A549 (cell line): Measurements from ENCODE around the gene PTX4. TPM values are rescaled to one million over a fixed set of nuclear protein-coding genes. Genes with fewer than 3 reads are reported as not detected.

ENCODE experiments used
- ATAC-seq, 2 experiments: fragments of 200-7000 bp in 1 of 2; fragments of >200 bp in 1 of 2; cut with Nextera tagmentation in 1 of 2; cut with Tn5 transposase in 1 of 2; 3 replicates each; pipeline versions ENCODE4 v1.8.0 to v1.9.1; 2018 to 2020; ENCODE audit warnings: mild to moderate bottlenecking in 1 of 2, moderate library complexity in 1 of 2
- CTCF ChIA-PET: fragments of 300-600 bp; sonication (Branson Sonifier 250); formaldehyde crosslinking; extraction: SDS; loops from one replicate; lab custom pipeline; 2021; ENCODE audit warnings: antibody characterized with exemption, inconsistent platforms; lab: Yijun Ruan, JAX
- POLR2A ChIA-PET: fragments of 350-600 bp; formaldehyde crosslinking; extraction: SDS; loops from one replicate; lab custom pipeline; 2021; ENCODE audit warnings: antibody characterized with exemption, inconsistent platforms; lab: Yijun Ruan, JAX
- DNase-seq, 2 experiments: peaks; one replicate each; pipeline versions ENCODE4 v3.0.0 to v3.0.0-alpha.2; 2011 to 2016; ENCODE audit warnings: low read depth in 1 of 2, low spot score in 1 of 2
- FAIRE-seq: peaks from 2 replicates; lab custom pipeline; 2011; peaks lifted over from hg19 to GRCh38; lab: Jason Lieb, UNC
- H3K27ac ChIP-seq, 2 experiments: fragments of >200 bp; sonication (Bioruptor Twin); formaldehyde crosslinking; 3 replicates each; pipeline ENCODE4 v1.5.1; 2016 to 2017
- H3K4me1 ChIP-seq: fragments of >200 bp; sonication (Bioruptor Twin); formaldehyde crosslinking; 3 replicates; pipeline ENCODE4 v1.6.1; 2016
- H3K4me2 ChIP-seq: fragments of >200 bp; sonication (Bioruptor Twin); formaldehyde crosslinking; 3 replicates; pipeline ENCODE4 v1.6.1; 2016
- H3K4me3 ChIP-seq: fragments of >200 bp; sonication (Bioruptor Twin); formaldehyde crosslinking; 3 replicates; pipeline ENCODE4 v1.5.1; 2016
- H3K9me3 ChIP-seq: fragments of >200 bp; sonication (Bioruptor Twin); formaldehyde crosslinking; 3 replicates; pipeline ENCODE4 v1.6.1; 2016
- CBX8 ChIP-seq: fragments of 200-600 bp; sonication (generic); IDR thresholded peaks from 2 replicates; pipeline ENCODE4 v1.6.1; 2016
- EHF ChIP-seq: fragments of 250-450 bp; sonication (Bioruptor Pico); IDR thresholded peaks from 2 replicates; pipeline ENCODE4 v1.5.0; 2020; ENCODE audit warnings: mild to moderate bottlenecking
- EHMT2 ChIP-seq: fragments of 200-600 bp; sonication (generic); IDR thresholded peaks from 2 replicates; pipeline ENCODE4 v1.6.1; 2016; ENCODE audit warnings: antibody characterized with exemption, low read depth, mild to moderate bottlenecking, moderate library complexity
- ESRRA ChIP-seq: fragments of 150-350 bp; IDR thresholded peaks from 2 replicates; pipeline ENCODE4 v1.6.1; 2014; ENCODE audit warnings: mild to moderate bottlenecking, low read length, borderline replicate concordance
- GATA3 ChIP-seq: IDR thresholded peaks from 2 replicates; pipeline ENCODE4 v1.6.1; 2012; ENCODE audit warnings: borderline replicate concordance
- HOXB5 ChIP-seq: fragments of 250-450 bp; sonication (Bioruptor Pico); IDR thresholded peaks from 2 replicates; pipeline ENCODE4 v1.5.0; 2020; ENCODE audit warnings: mild to moderate bottlenecking, moderate library complexity
- KDM1A ChIP-seq: fragments of 200-600 bp; sonication (generic); IDR thresholded peaks from 2 replicates; pipeline ENCODE4 v1.6.1; 2016; ENCODE audit warnings: low read depth, mild to moderate bottlenecking
- KDM5A ChIP-seq: fragments of 200-600 bp; sonication (generic); IDR thresholded peaks from 2 replicates; pipeline ENCODE4 v1.6.1; 2016; ENCODE audit warnings: antibody characterized with exemption, mild to moderate bottlenecking
- MAFK ChIP-seq: fragments of 450-650 bp; IDR thresholded peaks from 2 replicates; pipeline ENCODE4 v1.6.1; 2014; ENCODE audit not compliant: partially characterized antibody
- MAZ ChIP-seq: fragments of 150-350 bp; IDR thresholded peaks from 2 replicates; pipeline ENCODE4 v1.6.1; 2014; ENCODE audit warnings: antibody characterized with exemption, low read depth, low read length, borderline replicate concordance
- NFE2L2 ChIP-seq: fragments of 150-350 bp; conservative IDR thresholded peaks from 2 replicates; pipeline ENCODE4 v1.6.1; 2014; ENCODE audit warnings: low read length
- PHF8 ChIP-seq: fragments of 200-600 bp; sonication (generic); IDR thresholded peaks from 2 replicates; pipeline ENCODE4 v1.6.1; 2016; ENCODE audit warnings: low read depth, mild to moderate bottlenecking, antibody characterized with exemption, moderate library complexity, borderline replicate concordance
- POLR2A ChIP-seq: IDR thresholded peaks from 2 replicates; pipeline ENCODE4 v1.6.1; 2012; ENCODE audit warnings: mild to moderate bottlenecking, low read length
- RAD21 ChIP-seq, 2 experiments: fragments of >200 bp in 1 of 2; sonication (Bioruptor Twin) in 1 of 2; formaldehyde crosslinking in 1 of 2; IDR thresholded peaks in 1 of 2; conservative IDR thresholded peaks in 1 of 2; 2 replicates in 1 of 2; 3 replicates in 1 of 2; pipeline ENCODE4 v1.6.1; 2012 to 2018; ENCODE audit warnings: inconsistent platforms in 1 of 2
- RCOR1 ChIP-seq: fragments of 150-350 bp; IDR thresholded peaks from 2 replicates; pipeline ENCODE4 v1.6.1; 2014; ENCODE audit warnings: antibody characterized with exemption, low read length, low read depth
- RNF2 ChIP-seq: fragments of 200-600 bp; sonication (generic); IDR thresholded peaks from 2 replicates; pipeline ENCODE4 v1.6.1; 2016; ENCODE audit warnings: low read depth, mild to moderate bottlenecking, antibody characterized with exemption, moderate library complexity, borderline replicate concordance
- SMC3 ChIP-seq: fragments of >200 bp; sonication (Bioruptor Twin); formaldehyde crosslinking; IDR thresholded peaks from 3 replicates; pipeline ENCODE4 v1.6.1; 2018; ENCODE audit warnings: inconsistent platforms
- ZFP36 ChIP-seq: fragments of 450-650 bp; IDR thresholded peaks from 2 replicates; pipeline ENCODE4 v1.6.1; 2014; ENCODE audit warnings: borderline replicate concordance; ENCODE audit not compliant: partially characterized antibody
- WGBS: methylation state at CpG from one replicate; pipeline ENCODE4 v1.1.6; 2017; ENCODE audit errors: missing lambda C conversion rate; 5-methylcytosine and 5-hydroxymethylcytosine counted together
- polyA plus RNA-seq, 4 experiments: library from polyadenylated mRNA; depleted of rRNA in 3 of 4; stranded (reverse); fragments of >200 nt; fragmentation: RNase III in 1 of 4; extraction: RNeasy Plus Mini Kit Qiagen cat#74134 plus additional on column Dnase treatment in 1 of 4; gene quantifications; 2 replicates in 3 of 4; 3 replicates in 1 of 4; pipeline ENCODE4 v1.2.3, GENCODE V29; 2011 to 2017
- TF ChIP-seq, protein P1 (sequence below): IDR thresholded peaks from 2 replicates; pipeline ENCODE4 v1.6.1; 2012

The PTX4 gene
- polyA plus RNA-seq, 2 of the 4 experiments (the other 2 are of a cell fraction): not detected

DNA sequence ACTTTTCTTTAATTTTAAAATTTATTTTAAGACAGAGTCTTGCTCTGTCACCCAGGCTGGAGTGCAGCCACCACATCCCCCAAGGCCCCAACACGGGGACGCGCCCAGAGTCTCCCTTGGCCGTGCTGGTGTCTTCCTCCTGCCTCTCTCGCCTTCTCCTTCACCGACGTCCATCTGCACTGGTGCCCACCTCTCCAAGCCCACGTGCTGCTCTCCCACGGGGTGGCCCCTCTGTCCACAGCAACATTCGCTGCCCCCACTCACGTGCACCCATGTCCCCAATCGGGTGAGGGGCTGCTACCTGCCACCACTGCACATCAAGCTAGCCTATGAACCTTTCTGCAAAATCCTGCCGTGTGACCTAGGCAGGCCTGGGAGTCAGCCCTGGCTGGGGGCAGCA is 47.9 kb upstream of the PTX4 start:
- no peak overlapping the region for H3K4me2 ChIP-seq
- no peak overlapping the region for H3K27ac ChIP-seq
- no peak for TF ChIP-seq NFE2L2
- TF ChIP-seq RAD21 (conservative IDR thresholded peaks at IDR 0.05 in 1 of 2, IDR thresholded peaks at IDR 0.05 in 1 of 2): no peak
- no peak for TF ChIP-seq KDM1A
- no peak for TF ChIP-seq RCOR1
- TF ChIP-seq MAFK: no peak
- no peak for TF ChIP-seq EHMT2
- no peak for TF ChIP-seq KDM5A
- TF ChIP-seq RNF2: no peak
- TF ChIP-seq SMC3: no peak
- CTCF ChIA-PET: no interaction called here
- POLR2A ChIA-PET: no interaction called here
- H3K4me1 ChIP-seq: no peaks in the 10 kb centered on the region
- ATAC-seq (no peak), DNase-seq (no peak), FAIRE-seq (no peak)
- WGBS: 86% methylated on average over 12 of the region's 13 CpGs
- no peak overlapping the region for H3K4me3 ChIP-seq
- H3K9me3 ChIP-seq: no peaks in the 10 kb centered on the region

DNA sequence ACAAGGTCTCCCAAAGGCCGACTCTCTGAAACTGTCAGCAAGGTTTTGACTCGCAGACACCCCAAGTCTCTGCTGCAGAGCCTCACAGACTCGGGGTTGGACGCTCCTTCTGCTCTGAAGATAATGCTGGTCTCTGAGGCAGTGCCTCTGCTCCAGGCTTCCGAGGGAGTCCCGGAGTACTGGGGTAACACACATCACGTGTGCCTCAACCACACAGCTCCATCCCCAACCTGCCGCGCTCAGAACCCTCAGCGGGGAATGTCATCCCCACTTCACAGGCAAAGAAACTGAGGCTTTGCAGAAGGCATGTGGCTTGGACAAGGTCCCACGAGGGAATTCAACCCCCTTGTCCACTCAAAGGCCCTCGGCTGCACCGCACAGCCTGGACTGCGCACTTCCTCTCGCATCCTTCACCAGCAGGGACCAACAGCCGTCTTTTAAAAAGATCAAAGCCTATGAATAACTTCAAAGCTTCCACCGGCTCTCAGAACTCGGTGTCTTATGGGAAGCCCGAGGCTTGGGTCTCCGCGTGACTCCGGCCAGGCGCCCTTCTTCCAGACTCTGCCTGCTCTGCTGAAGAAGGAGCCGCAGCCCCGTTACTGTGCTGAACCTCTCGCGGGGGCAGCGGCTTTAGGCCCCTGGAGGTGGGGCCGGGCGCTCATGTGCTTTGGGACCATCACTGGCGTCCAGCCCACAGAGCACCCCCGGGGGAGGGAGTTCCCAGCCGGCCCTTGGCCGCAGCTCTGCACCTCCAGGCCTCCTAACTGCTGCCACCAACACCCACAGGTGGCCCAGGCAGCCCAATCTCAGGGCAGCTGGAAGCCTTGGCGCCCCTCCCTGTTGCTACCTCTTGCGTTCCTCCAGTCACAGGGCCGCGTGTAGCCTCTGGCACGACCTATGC is 46.9 kb upstream of the PTX4 start:
- no peak overlapping the region for H3K27ac ChIP-seq
- H3K4me2 ChIP-seq: no peak overlapping the region
- CTCF ChIA-PET: no interaction called here
- 84% methylated on average over 24 of the region's 39 CpGs for WGBS
- DNase-seq: no peak
- TF ChIP-seq CBX8 (no peak), RAD21 (conservative IDR thresholded peaks at IDR 0.05 in 1 of 2, IDR thresholded peaks at IDR 0.05 in 1 of 2) (no peak), ZFP36 (no peak), PHF8 (no peak)
- H3K4me3 ChIP-seq: no peak overlapping the region
- no peak for ATAC-seq
- FAIRE-seq: no peak
- H3K4me1 ChIP-seq: no peaks in the 10 kb centered on the region
- POLR2A ChIA-PET: no interaction called here
- no peaks in the 10 kb centered on the region for H3K9me3 ChIP-seq

DNA sequence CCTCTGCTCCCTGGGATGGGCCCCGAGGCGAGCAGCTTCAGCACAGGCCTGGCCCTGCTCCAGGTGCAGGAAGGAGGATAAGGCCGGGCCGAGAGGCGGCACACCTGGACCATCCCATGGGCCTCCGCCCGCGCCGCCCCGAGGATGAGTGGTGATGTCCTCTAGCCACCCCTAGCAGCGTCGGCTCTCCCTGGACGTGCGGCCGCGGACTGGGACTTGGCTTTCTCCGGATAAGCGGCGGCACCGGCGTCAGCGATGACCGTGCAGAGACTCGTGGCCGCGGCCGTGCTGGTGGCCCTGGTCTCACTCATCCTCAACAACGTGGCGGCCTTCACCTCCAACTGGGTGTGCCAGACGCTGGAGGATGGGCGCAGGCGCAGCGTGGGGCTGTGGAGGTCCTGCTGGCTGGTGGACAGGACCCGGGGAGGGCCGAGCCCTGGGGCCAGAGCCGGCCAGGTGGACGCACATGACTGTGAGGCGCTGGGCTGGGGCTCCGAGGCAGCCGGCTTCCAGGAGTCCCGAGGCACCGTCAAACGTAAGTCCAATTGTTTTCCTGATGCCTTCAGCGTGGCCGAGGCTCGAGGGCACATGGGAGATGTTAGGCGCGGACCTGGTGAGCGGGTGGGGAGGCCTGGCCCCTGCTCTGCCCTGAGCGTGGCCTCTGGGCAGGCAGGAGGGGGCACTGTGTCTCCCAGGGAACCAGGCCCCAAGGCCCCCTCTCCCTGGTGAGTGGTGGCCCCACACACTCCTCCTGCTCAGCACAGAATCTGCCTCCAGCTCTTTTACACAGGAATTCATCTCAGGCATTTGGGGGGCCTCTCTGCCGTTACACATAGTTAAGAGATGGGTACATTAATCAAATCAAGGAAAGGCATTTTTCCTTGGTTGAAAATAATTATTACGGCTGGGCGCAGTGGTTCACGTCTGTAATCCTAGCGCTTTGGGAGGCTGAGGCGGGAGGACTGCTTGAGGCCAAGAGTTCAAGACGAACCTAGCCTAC is 45.6 kb upstream of the PTX4 start:
- no peaks in the 10 kb centered on the region for H3K9me3 ChIP-seq
- no peak overlapping the region for H3K4me2 ChIP-seq
- FAIRE-seq (no peak), DNase-seq (no peak), ATAC-seq (no peak)
- no peak for TF ChIP-seq RCOR1
- no peak for TF ChIP-seq HOXB5
- no peak for TF ChIP-seq ESRRA
- TF ChIP-seq, protein P1, sequence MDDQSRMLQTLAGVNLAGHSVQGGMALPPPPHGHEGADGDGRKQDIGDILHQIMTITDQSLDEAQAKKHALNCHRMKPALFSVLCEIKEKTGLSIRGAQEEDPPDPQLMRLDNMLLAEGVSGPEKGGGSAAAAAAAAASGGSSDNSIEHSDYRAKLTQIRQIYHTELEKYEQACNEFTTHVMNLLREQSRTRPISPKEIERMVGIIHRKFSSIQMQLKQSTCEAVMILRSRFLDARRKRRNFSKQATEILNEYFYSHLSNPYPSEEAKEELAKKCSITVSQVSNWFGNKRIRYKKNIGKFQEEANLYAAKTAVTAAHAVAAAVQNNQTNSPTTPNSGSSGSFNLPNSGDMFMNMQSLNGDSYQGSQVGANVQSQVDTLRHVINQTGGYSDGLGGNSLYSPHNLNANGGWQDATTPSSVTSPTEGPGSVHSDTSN: no peak
- TF ChIP-seq GATA3: no peak
- TF ChIP-seq EHF (CRISPR knock-in tag): no peak
- no peak for TF ChIP-seq POLR2A
- no peak for TF ChIP-seq MAZ
- no peak for TF ChIP-seq NFE2L2
- H3K4me1 ChIP-seq: no peaks in the 10 kb centered on the region
- H3K27ac ChIP-seq: no peak overlapping the region
- ChIA-PET POLR2A (no interaction called here), CTCF (no interaction called here)
- 93% methylated on average over 36 of the region's 57 CpGs for WGBS
- H3K4me3 ChIP-seq: no peak overlapping the region
